22Rv1 (cell line): ENCODE measurements around the gene CA9.
"Not testable (repeated sequence)": the region's sequence is repeated elsewhere in the genome, so short reads cannot be mapped to it uniquely, and the experiment has no call there.

Source experiments
- H3K27ac ChIP-seq: fragments of 450-650 bp; 2 replicates; pipeline ENCODE4 v1.5.1; 2017
- ZFX ChIP-seq: fragments of 450-650 bp; IDR thresholded peaks from 2 replicates; pipeline ENCODE4 v1.6.1; 2017; ENCODE audit warnings: antibody characterized with exemption, borderline replicate concordance
- TF ChIP-seq, protein P1 (sequence below): fragments of 450-650 bp; IDR thresholded peaks from 2 replicates; pipeline ENCODE4 v1.5.1; 2017; ENCODE audit warnings: mild to moderate bottlenecking

Gene CA9

DNA sequence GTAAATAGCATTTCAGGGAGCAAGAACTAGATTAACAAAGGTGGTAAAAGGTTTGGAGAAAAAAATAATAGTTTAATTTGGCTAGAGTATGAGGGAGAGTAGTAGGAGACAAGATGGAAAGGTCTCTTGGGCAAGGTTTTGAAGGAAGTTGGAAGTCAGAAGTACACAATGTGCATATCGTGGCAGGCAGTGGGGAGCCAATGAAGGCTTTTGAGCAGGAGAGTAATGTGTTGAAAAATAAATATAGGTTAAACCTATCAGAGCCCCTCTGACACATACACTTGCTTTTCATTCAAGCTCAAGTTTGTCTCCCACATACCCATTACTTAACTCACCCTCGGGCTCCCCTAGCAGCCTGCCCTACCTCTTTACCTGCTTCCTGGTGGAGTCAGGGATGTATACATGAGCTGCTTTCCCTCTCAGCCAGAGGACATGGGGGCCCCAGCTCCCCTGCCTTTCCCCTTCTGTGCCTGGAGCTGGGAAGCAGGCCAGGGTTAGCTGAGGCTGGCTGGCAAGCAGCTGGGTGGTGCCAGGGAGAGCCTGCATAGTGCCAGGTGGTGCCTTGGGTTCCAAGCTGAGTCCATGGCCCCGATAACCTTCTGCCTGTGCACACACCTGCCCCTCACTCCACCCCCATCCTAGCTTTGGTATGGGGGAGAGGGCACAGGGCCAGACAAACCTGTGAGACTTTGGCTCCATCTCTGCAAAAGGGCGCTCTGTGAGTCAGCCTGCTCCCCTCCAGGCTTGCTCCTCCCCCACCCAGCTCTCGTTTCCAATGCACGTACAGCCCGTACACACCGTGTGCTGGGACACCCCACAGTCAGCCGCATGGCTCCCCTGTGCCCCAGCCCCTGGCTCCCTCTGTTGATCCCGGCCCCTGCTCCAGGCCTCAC is at the start of gene CA9:
TSS of gene CA9 (plus strand) at position 797 of the 893 bp plus-strand sequence. CDS start at position 829, 32 bp downstream.
- TF ChIP-seq, protein P1, sequence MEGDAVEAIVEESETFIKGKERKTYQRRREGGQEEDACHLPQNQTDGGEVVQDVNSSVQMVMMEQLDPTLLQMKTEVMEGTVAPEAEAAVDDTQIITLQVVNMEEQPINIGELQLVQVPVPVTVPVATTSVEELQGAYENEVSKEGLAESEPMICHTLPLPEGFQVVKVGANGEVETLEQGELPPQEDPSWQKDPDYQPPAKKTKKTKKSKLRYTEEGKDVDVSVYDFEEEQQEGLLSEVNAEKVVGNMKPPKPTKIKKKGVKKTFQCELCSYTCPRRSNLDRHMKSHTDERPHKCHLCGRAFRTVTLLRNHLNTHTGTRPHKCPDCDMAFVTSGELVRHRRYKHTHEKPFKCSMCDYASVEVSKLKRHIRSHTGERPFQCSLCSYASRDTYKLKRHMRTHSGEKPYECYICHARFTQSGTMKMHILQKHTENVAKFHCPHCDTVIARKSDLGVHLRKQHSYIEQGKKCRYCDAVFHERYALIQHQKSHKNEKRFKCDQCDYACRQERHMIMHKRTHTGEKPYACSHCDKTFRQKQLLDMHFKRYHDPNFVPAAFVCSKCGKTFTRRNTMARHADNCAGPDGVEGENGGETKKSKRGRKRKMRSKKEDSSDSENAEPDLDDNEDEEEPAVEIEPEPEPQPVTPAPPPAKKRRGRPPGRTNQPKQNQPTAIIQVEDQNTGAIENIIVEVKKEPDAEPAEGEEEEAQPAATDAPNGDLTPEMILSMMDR: no peak
- TF ChIP-seq ZFX: no peak
- H3K27ac ChIP-seq: no peak within 1 kb of the TSS

DNA sequence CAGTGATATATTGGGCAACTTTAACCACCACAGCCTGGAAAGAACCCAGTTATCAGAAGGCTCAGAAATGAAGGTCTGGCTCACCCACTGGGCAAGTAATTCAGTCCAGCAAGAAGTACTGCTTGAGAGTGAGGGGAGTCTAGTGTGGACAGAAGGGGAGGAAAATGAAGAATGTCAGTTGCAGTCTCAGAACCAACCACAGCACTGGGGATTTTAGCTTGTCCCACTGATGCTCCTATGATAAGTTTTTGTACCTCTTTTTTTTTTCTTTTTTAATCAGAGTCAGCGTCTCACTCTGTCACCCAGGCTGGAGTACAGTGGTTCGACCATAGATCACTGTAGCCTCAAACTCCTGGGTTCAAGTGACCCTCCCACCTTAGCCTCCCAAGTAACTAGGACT is 46.2 kb upstream of the CA9 start:
- no peak overlapping the region for H3K27ac ChIP-seq
- TF ChIP-seq, protein P1: no peak
- TF ChIP-seq ZFX: no peak

DNA sequence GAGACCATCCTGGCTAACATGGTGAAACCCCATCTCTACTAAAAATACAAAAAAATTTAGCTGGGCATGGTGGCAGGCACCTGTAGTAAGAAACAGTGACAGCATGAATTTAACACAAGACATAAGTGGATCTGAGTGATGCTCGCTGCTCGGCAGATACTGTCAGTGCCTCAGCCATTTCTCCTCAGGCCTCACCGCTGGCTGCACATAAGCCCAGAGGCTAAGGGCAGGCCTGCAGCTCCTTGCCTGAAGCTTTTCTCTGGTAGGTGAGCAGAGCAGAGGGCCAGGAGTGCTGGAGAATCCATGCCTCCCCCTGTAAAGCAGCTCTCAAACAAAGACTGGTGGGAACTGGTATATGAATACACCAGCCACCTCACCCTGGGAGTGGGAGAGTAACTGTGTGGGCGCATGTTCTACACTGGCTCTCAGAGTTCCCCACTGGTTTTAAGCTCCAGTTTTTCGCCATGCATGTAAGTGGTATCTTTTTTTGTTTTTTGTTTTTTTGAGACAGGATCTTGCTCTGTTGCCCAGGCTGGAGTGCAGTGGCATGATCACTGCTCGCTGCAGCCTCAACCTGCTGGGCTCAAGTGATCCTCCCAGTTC is 45.2 kb upstream of the CA9 start:
- no peak overlapping the region for H3K27ac ChIP-seq
- TF ChIP-seq ZFX: no peak
- TF ChIP-seq, protein P1: no peak

DNA sequence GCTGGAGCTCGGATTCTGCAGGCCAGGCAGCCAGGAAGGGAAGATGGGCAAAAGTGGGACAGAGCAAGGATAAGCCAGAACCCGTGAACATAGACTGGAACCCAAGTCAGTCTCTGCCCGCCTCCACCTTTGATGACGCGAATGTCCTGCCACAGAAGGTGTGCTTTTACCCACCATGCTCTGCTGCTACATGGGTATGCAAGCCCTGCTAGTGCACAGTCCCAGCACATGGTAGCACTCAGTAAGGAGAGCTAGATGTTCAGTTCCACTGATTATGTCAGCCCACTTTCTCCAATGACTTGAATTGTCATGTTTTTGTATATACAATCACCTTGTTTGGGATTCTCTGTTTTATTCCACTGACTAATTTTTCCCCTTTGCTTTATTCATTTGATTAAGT is 44.1 kb upstream of the CA9 start:
- TF ChIP-seq ZFX: no peak
- no peak overlapping the region for H3K27ac ChIP-seq

DNA sequence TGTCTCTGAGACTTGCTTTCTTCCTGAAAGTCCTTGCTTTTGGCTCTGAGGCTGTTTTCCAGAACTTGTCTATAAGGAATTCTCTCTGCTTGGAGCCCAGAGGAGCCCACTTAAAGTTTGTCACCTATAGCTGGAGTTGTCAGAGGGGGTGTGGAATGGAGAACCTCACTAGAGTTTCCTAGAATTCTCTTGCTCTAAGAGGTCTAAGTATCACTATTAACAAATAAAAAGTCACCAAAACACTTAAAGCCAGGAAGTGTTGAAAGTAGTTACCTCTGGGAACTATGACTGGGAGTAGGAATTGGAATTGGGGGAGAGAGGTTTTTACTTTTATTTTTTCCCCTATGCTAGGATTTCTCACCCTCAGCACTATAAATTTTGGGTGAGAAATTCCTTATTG is 38.0 kb upstream of the CA9 start:
- H3K27ac ChIP-seq: no peak overlapping the region
- no peak for TF ChIP-seq ZFX
- TF ChIP-seq, protein P1: no peak

DNA sequence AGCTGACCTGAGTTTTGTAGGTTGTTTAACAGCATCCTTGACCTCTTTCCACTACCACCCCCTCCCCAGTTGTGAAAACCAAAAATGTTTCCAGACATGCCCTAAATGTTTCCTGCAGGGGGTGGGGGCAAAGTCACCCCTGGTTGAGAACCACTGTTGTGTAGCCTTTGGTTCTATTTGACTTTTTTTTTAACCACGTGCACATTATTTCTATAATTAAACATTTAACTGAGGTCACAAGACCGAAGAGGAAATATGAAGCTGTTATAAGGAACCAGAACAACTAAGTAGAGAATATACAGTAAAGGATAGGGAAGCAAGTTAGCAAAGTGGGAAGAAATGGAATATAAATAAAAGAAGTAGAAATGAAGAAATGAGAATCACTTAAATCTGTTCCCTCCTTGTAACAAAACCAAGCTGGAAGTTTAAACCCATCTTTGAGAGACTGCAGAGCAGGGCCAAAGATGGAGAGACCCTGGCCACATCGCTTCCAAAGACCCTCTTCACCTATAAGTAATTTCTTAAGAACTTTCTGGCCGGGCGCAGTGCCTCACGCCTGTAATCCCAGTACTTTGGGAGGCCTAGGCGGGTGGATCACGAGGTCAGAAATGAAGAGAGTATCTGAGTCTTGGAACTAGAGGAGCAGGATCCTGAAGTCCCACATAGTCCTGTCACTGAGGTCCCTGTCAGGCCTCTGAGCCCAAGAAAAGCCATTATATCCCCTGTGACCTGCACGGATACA is 37.4 kb upstream of the CA9 start:
- H3K27ac ChIP-seq: no peak overlapping the region
- TF ChIP-seq ZFX: no peak
- TF ChIP-seq, protein P1: no peak

DNA sequence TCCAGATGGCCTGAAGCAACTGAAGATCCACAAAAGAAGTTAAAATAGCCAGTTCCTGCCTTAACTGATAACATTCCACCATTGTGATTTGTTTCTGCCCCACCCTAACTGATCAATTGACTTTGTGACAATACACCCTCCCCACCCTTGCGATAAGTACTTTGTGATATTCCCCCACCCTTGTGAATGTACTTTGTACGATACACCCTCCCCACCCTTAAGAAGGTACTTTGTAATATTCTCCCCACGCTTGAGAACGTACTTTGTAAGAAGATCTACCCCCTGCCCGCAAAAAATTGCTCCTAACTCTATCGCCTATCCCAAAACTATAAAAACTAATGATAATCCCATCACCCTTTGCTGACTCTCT is 36.9 kb upstream of the CA9 start:
- H3K27ac ChIP-seq: not testable (repeated sequence)

DNA sequence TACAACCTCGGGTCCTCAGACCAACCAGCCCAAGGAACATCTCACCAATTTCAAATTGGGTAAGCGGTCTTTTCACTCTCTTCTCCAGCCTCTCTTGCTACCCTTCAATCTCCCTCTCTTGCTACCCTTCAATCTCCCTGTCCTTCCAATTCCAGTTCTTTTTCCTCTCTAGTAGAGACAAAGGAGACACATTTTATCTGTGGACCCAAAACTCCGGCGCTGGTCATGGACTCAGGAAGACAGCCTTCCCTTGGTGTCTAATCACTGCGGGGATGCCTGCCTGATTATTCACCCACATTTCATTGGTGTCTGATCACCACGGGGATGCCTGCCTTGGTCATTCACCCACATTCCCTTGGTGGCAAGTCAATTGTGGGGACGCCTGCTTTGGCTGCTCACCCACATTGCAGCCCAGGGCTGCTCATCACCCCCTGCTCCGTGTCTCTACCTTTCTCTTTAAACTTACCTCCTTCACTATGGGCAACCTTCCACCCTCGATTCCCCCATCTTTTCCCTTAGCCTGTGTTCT is 36.2 kb upstream of the CA9 start:
- not testable (repeated sequence) for H3K27ac ChIP-seq

DNA sequence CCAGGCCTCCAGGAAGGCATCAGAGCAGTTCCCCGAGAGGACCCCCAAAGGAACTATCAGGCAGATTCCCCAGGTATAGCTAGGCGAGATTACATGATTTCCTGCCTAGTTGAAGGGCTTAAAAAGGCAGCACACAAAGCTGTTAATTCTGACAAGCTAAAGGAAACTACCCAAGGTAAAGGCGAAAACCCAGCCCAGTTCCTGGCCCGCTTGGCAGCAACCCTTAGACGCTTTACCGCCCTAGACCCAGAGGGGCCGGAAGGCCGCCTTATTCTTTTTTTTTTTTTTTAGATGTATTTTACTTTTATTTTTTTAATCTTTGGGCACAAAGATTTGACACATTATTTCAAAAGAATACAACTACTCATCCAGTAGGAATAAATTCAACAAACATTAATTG is 35.0 kb upstream of the CA9 start:
- not testable (repeated sequence) for H3K27ac ChIP-seq

DNA sequence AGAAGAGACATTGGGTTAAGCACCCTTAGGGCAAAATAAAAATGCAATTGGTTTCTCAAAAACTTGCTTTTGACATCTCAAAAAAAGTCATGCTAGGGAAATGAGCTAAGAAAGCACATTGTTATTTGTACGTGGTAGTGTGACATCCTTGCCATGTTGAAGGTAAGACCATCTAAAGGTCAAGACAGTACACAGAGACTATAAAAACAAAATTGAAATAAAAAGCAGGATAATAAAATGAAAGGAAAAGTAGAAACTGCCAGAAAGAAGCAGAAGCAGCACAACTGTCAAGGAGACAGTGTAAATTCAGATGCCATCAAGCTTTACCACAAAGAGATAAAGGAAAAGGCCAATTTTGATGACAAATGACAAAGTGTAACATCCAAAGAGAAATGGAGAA is 34.5 kb upstream of the CA9 start:
- not testable (repeated sequence) for H3K27ac ChIP-seq
